HCEC 1CT (cell line): ENCODE results near the gene NRL.

Experiments
- DNase-seq: peaks from one replicate; pipeline ENCODE4 v3.0.0-alpha.2; 2017

Gene NRL

GRCh38 chr14:24143511-24143910, 28.8 kb upstream of the NRL start:
- no peak for DNase-seq

GRCh38 chr14:24141097-24141880, 26.5 kb upstream of the NRL start, which contains the start of gene EMC9:
EMC9 (minus strand) TSS chr14:24141591; CDS start chr14:24141304, 287 bp downstream.
- DNase-seq = peak; percentile 99

- DNase-seq = no peak
Measured at GRCh38 chr14:24139272-24139934, 24.7 kb upstream of the NRL start.

- no peak for DNase-seq
Measured at GRCh38 chr14:24138396-24139271, 23.9 kb upstream of the NRL start.

- DNase-seq = no peak
Measured at GRCh38 chr14:24137529-24138395, 23.0 kb upstream of the NRL start.

- DNase-seq = no peak
Measured at GRCh38 chr14:24136684-24137528, 22.2 kb upstream of the NRL start.

- DNase-seq = peak; percentile 84
Measured at GRCh38 chr14:24135834-24136683, 21.3 kb upstream of the NRL start, which contains the start of gene PSME1. PSME1 (plus strand) TSS chr14:24136194; CDS start chr14:24136263, 69 bp downstream.

GRCh38 chr14:24135584-24135833, 20.8 kb upstream of the NRL start:
- no peak for DNase-seq

- DNase-seq = no peak
Measured at GRCh38 chr14:24133735-24134134, 19.0 kb upstream of the NRL start.

GRCh38 chr14:24132976-24133375, 18.2 kb upstream of the NRL start:
- no peak for DNase-seq

- DNase-seq = no peak
Measured at GRCh38 chr14:24132061-24132685, 17.4 kb upstream of the NRL start.

GRCh38 chr14:24131549-24131966, 16.8 kb upstream of the NRL start:
- DNase-seq = no peak

- DNase-seq = no peak
Measured at GRCh38 chr14:24130717-24131548, 16.2 kb upstream of the NRL start.

GRCh38 chr14:24130380-24130716, 15.6 kb upstream of the NRL start, which contains the start of gene FITM1:
FITM1 (plus strand) TSS chr14:24130659; CDS start chr14:24131564, 905 bp downstream.
- no peak for DNase-seq

GRCh38 chr14:24129410-24129998, 14.8 kb upstream of the NRL start:
- DNase-seq = no peak

- no peak for DNase-seq
Measured at GRCh38 chr14:24127673-24128072, 12.9 kb upstream of the NRL start.

- no peak for DNase-seq
Measured at GRCh38 chr14:24126939-24127338, 12.2 kb upstream of the NRL start.
